ELF-1 (cell line): ENCODE data around the gene TMPRSS12.
"Not testable (repeated sequence)": the region's sequence is repeated elsewhere in the genome, so short reads cannot be mapped to it uniquely, and the experiment has no call there.

Source experiments
- DNase-seq: peaks from one replicate; pipeline ENCODE4 v3.0.0-alpha.2; 2016; ENCODE audit warnings: low read depth, low spot score

The TMPRSS12 gene

GRCh38 chr12:50855679-50856078 lies 13.0 kb downstream of the TMPRSS12 start:
- DNase-seq, result not testable (repeated sequence)

GRCh38 chr12:50859621-50860310 lies 17.0 kb downstream of the TMPRSS12 start:
- no peak for DNase-seq

- DNase-seq, result no peak
Measured at GRCh38 chr12:50862316-50862715, 19.6 kb downstream of the TMPRSS12 start.

GRCh38 chr12:50865266-50865665 lies 22.5 kb downstream of the TMPRSS12 start:
- no peak for DNase-seq

- DNase-seq, result not testable (repeated sequence)
Measured at GRCh38 chr12:50868881-50869280, 26.2 kb downstream of the TMPRSS12 start.

- no peak for DNase-seq
Measured at GRCh38 chr12:50882563-50882962, 39.8 kb downstream of the TMPRSS12 start.

- DNase-seq, result no peak
Measured at GRCh38 chr12:50887191-50887590, 44.5 kb downstream of the TMPRSS12 start.

- no peak for DNase-seq
Measured at GRCh38 chr12:50888666-50889065, 45.9 kb downstream of the TMPRSS12 start.

GRCh38 chr12:50894241-50894640 lies 51.5 kb downstream of the TMPRSS12 start:
- no peak for DNase-seq

- DNase-seq, result no peak
Measured at GRCh38 chr12:50901685-50902113, 59.0 kb downstream of the TMPRSS12 start.

- not testable (repeated sequence) for DNase-seq
Measured at GRCh38 chr12:50908479-50908878, 65.8 kb downstream of the TMPRSS12 start.

- not testable (repeated sequence) for DNase-seq
Measured at GRCh38 chr12:50912361-50912760, 69.6 kb downstream of the TMPRSS12 start.

GRCh38 chr12:50913224-50913623 lies 70.5 kb downstream of the TMPRSS12 start:
- no peak for DNase-seq

GRCh38 chr12:50914872-50915484 lies 72.3 kb downstream of the TMPRSS12 start:
- no peak for DNase-seq

GRCh38 chr12:50916292-50916691 lies 73.6 kb downstream of the TMPRSS12 start:
- no peak for DNase-seq

GRCh38 chr12:50918584-50919316 lies 76.0 kb downstream of the TMPRSS12 start:
- DNase-seq, result no peak

- DNase-seq, result peak; percentile 65
Measured at GRCh38 chr12:50922820-50923219, 80.1 kb downstream of the TMPRSS12 start.

- DNase-seq, result no peak
Measured at GRCh38 chr12:50923361-50924130, 80.8 kb downstream of the TMPRSS12 start.

GRCh38 chr12:50924131-50924438 lies 81.4 kb downstream of the TMPRSS12 start:
- DNase-seq, result no peak

GRCh38 chr12:50924439-50925341 lies 82.0 kb downstream of the TMPRSS12 start:
- peak; percentile 67 for DNase-seq

- DNase-seq, result peak; percentile 35
Measured at GRCh38 chr12:50925342-50925651, 82.6 kb downstream of the TMPRSS12 start.
